ENCODE results near the gene SLC39A2. TPM values are rescaled to one million over a fixed set of nuclear protein-coding genes. Genes with fewer than 3 reads are reported as not detected.

The SLC39A2 gene
- total and polyA plus RNA-seq, 2 donors (not counting 3 experiments of a cell fraction or from before 2014, with no cell fraction given), result 0.06 TPM; not detected in 1

- Histone ChIP-seq H3K9me3 (replicated peaks; ENCODE audit: control insufficient read depth, insufficient read depth, low read length) (no peaks in the 10 kb centered on the region), H2AFZ (ENCODE audit: low read depth, low read length) (no peak overlapping the region), H4K20me1 (replicated peaks; ENCODE audit: control insufficient read depth, extremely low read depth, insufficient read depth, low read length) (no peaks in the 10 kb centered on the region), H3K79me2 (ENCODE audit: control insufficient read depth, insufficient read depth, low read length) (no peaks in the 10 kb centered on the region), H3K4me1 (ENCODE audit: control insufficient read depth, extremely low read depth, insufficient read depth, low read length) (no peaks in the 10 kb centered on the region), H3K27ac (ENCODE audit: insufficient read depth, low read depth, low read length) (no peak overlapping the region), H3K4me3 (replicated peaks in 1 of 3; ENCODE audit: insufficient read depth in 1 of 3, low read depth in 1 of 3, low read length in 3 of 3) (no peak overlapping the region), H3K27me3 (ENCODE audit: control insufficient read depth in 2 of 2, insufficient read depth in 2 of 2, low read length in 2 of 2) (peaks cover 45 to 59% of the 10 kb centered on the region in 2 experiments), H3K4me2 (ENCODE audit: insufficient read depth, low read length) (no peak overlapping the region), H3K36me3 (ENCODE audit: control insufficient read depth in 2 of 2, extremely low read depth in 1 of 2, insufficient read depth in 2 of 2, low read length in 2 of 2) (no peaks in the 10 kb centered on the region), H3K9ac (replicated peaks; ENCODE audit: extremely low read depth, insufficient read depth, low read length) (no peak overlapping the region), H3K9me1 (replicated peaks; ENCODE audit: control insufficient read depth, extremely low read depth, insufficient read depth, low read length) (no peaks in the 10 kb centered on the region)
- no peak for TF ChIP-seq POLR2AphosphoS5 (IDR thresholded peaks at IDR 0.05; ENCODE audit: insufficient read depth, low read depth, low read length)
- no peak for TF ChIP-seq GATA2 (IDR thresholded peaks at IDR 0.05; ENCODE audit: insufficient read depth, insufficient read length, low read depth, low read length)
- no peak for TF ChIP-seq EZH2 (IDR thresholded peaks at IDR 0.05; ENCODE audit: borderline replicate concordance, low read depth, low read length, severe bottlenecking)
- no peak for TF ChIP-seq CTCF (IDR thresholded peaks at IDR 0.05; ENCODE audit: extremely low read depth in 1 of 2, insufficient read depth in 1 of 2, low read depth in 1 of 2, low read length in 2 of 2)
- no peak for TF ChIP-seq MAX (IDR thresholded peaks at IDR 0.05; ENCODE audit: insufficient read depth, insufficient read length)
- TF ChIP-seq JUN (IDR thresholded peaks at IDR 0.05; ENCODE audit: borderline replicate concordance, insufficient read depth, insufficient read length, low read depth), result no peak
- TF ChIP-seq POLR2A (IDR thresholded peaks at IDR 0.05; ENCODE audit: low read depth, low read length), result no peak
- no peak for TF ChIP-seq MYC (IDR thresholded peaks at IDR 0.05; ENCODE audit: low read depth, low read length)
- TF ChIP-seq FOS (IDR thresholded peaks at IDR 0.05; ENCODE audit: borderline replicate concordance, insufficient read depth, low read length), result no peak
- no peak for DNase-seq (ENCODE audit: low read depth, low spot score)
- intact Hi-C loops (cut with micrococcal nuclease), result no loop called here
- FAIRE-seq, result no peak
- dilution Hi-C loops (cut with MboI; ENCODE audit: extremely low pct_ligation_motif_present, low sequenced_read_pairs), result no loop called here
- ChIA-PET POLR2A (no interaction called here), CTCF (interaction anchor here (2.5 kb wide), 1 partner anchor 8 kb away, joined by 28 read pairs; no protein-coding TSS in a partner anchor)
- BruUV-seq (replicated peaks), result no TSS peak
These were observed 24.1 kb downstream of the SLC39A2 start for GRCh38 chr14:21023174-21023573.
